GM12873 (cell line): ENCODE data around the gene CACNA1H.

Source experiments
- CTCF ChIP-seq: IDR thresholded peaks from 2 replicates; pipeline ENCODE4 v1.5.1; 2012; ENCODE audit warnings: low read depth, mild to moderate bottlenecking, moderate library complexity, low read length, control low read depth; ENCODE audit not compliant: insufficient read depth; ENCODE audit errors: missing control alignments

The CACNA1H gene

DNA sequence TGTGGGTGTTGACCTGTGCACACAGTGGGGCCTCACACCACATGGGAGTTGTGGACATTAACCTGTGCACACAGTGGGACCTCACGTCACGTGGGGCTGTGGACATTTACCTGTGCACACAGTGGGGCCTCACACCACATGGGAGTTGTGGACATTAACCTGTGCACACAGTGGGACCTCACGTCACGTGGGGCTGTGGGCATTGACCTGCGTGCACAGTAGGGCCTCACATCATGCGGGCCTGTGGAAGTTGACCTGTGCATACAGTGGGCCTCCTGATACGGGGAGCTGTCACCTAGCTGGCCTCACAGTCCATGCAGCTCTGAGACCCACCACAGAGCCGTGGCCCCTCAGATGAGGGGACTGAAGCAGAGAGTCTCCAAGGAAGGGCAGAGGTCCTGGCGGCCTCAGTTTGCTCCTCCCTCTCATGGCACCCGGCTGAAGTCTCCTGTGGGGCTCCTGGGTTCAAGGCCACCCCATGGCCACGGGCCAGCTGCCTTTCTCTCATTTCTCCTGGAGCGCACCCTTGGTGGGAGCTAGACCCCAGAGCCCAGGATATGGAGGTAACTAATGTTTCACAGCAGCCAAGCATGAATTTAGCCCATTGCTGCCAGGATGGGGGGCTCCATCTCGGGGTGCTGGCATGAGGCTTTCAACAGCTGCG is 21.0 kb downstream of the CACNA1H start:
- no peak for TF ChIP-seq CTCF

DNA sequence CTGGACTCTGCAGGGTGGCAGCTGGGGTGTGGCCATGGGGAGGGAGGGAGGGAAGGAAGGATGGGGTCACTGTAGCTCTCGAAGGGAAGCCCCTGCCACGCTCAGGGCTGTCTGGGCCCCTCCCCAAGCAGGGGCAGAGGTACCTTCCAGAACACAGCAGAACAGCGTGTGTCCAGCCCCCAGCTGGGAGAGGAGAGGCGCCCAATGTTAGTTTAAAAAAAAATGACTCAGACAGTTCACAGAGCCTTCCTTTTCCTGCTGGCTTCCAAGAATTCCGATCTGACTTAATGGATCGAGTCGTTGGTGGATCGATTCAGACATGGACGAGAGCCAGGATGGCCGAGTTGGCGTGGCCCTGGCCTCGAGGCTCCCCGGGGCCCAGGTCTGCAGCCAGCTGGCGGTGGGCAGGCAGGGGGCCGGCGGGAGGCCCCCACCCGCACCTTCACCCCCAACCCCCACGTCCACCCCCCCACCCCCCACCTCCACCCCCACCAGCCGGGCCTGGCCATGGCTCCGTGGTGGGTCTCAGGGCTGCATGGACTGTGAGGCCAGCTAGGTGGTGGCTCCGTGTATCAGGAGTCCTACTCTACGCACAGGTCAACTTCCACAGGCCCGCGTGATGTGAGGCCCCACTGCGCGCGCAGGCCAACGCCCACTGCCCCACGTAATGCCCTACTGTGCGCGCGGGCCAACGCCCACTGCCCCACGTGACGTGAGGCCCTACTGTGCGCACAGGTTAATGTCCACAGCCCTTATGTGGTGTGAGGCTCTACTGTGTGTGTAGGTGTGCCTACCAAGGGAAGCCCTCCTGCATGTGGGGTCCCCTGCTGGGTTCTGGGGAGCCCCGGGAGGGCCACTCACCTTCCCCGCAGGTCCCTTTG is 21.8 kb downstream of the CACNA1H start:
- TF ChIP-seq CTCF: no peak

- no peak for TF ChIP-seq CTCF
These were observed 22.8 kb downstream of the CACNA1H start for GRCh38 chr16:1175566-1176279.

GRCh38 chr16:1176280-1176897 is 23.5 kb downstream of the CACNA1H start:
- no peak for TF ChIP-seq CTCF

DNA sequence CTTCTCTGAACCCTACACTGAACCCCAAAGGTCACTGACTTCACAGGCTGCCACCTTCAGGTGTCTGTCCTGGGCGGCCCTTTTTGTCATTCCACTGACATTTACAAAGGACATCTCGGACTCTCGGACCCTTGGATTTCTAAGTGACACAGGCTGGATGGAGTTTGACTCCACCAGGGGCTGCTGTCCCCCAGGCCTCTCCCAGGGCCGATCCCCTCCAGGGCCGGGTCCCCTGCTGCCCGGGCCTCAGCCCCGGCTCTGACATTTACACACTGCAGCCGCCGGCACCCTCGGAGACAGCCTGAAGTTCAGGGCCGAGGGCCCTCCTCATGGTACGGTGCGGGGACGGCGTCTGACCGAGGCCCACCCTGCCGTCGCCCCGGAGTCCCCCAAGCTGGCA is 24.1 kb downstream of the CACNA1H start:
- no peak for TF ChIP-seq CTCF

DNA sequence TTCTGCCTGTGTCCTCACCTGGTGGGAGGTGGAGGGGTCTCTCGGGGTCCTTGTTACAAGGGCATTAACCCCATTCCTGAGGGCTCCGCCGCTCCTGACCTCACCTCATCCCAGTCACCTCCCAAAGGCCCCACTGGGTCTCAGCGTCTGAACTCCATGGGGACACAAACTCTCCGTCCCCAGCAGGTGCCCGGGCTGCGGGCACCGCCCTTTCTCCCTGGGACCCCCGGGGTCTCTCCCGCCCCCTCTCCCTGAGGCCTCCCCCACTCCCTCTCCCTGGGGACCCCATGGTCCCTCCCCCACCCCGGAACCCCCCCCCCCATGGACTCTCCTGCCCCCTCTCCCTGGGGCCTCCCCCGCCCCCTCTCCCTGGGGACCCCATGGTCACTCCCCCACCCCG is 24.8 kb downstream of the CACNA1H start:
- TF ChIP-seq CTCF: no peak
